ENCODE results near the gene NHS. TPM values are rescaled to one million over a fixed set of nuclear protein-coding genes. Genes with fewer than 3 reads are reported as not detected.

NHS gene
- total RNA-seq, 1 donor from 2014 or later: 27.8 TPM

GRCh38 chrX:17361620-17362019 is 13.4 kb upstream of the NHS start:
- Mint-ChIP-seq H3K4me1 (ENCODE audit: unreplicated experiment) (peaks cover 4% of the 10 kb centered on the region), H3K4me3 (no peak overlapping the region), H3K27ac (no peak overlapping the region), H3K27me3 (peaks cover 3% of the 10 kb centered on the region), H3K9me3 (no peaks in the 10 kb centered on the region), H3K36me3 (no peaks in the 10 kb centered on the region)
- DNase-seq (ENCODE audit: extremely low spot score, unreplicated experiment): no peak
- peak; percentile 69 for TF ChIP-seq CTCF (conservative IDR thresholded peaks at IDR 0.05)

- Mint-ChIP-seq H3K36me3 (no peaks in the 10 kb centered on the region), H3K9me3 (no peaks in the 10 kb centered on the region), H3K27ac (no peak overlapping the region), H3K4me1 (ENCODE audit: unreplicated experiment) (peaks cover 35% of the 10 kb centered on the region), H3K4me3 (no peak overlapping the region), H3K27me3 (peaks cover 12% of the 10 kb centered on the region)
- TF ChIP-seq CTCF (conservative IDR thresholded peaks at IDR 0.05): no peak
- DNase-seq (ENCODE audit: extremely low spot score, unreplicated experiment): no peak
Observed at GRCh38 chrX:17368002-17368401, 7.0 kb upstream of the NHS start.

- Mint-ChIP-seq H3K27ac (no peak overlapping the region), H3K9me3 (no peaks in the 10 kb centered on the region), H3K36me3 (no peaks in the 10 kb centered on the region), H3K4me1 (ENCODE audit: unreplicated experiment) (peaks cover 43% of the 10 kb centered on the region), H3K27me3 (peaks cover 21% of the 10 kb centered on the region), H3K4me3 (no peak overlapping the region)
- no peak for DNase-seq (ENCODE audit: extremely low spot score, unreplicated experiment)
- TF ChIP-seq CTCF (conservative IDR thresholded peaks at IDR 0.05): no peak
Observed at GRCh38 chrX:17369309-17369708, 5.7 kb upstream of the NHS start.

GRCh38 chrX:17370191-17370590 is 4.8 kb upstream of the NHS start:
- Mint-ChIP-seq H3K9me3 (no peaks in the 10 kb centered on the region), H3K4me1 (ENCODE audit: unreplicated experiment) (peaks cover 49% of the 10 kb centered on the region), H3K27ac (no peak overlapping the region), H3K27me3 (peaks cover 24% of the 10 kb centered on the region), H3K4me3 (no peak overlapping the region), H3K36me3 (no peaks in the 10 kb centered on the region)
- TF ChIP-seq CTCF (conservative IDR thresholded peaks at IDR 0.05): no peak
- no peak for DNase-seq (ENCODE audit: extremely low spot score, unreplicated experiment)

GRCh38 chrX:17372052-17372451 is 2.9 kb upstream of the NHS start:
- H3K4me3 Mint-ChIP-seq: no peak overlapping the region
- DNase-seq (ENCODE audit: extremely low spot score, unreplicated experiment): no peak
- no peak overlapping the region for H3K27ac Mint-ChIP-seq
- no peaks in the 10 kb centered on the region for H3K36me3 Mint-ChIP-seq
- H3K4me1 Mint-ChIP-seq (ENCODE audit: unreplicated experiment): peaks cover 49% of the 10 kb centered on the region
- H3K9me3 Mint-ChIP-seq: no peaks in the 10 kb centered on the region
- peaks cover 29% of the 10 kb centered on the region for H3K27me3 Mint-ChIP-seq
- TF ChIP-seq CTCF (conservative IDR thresholded peaks at IDR 0.05): no peak

GRCh38 chrX:17373337-17373736 is 1.7 kb upstream of the NHS start:
- Mint-ChIP-seq H3K27me3 (peaks cover 41% of the 10 kb centered on the region), H3K4me1 (ENCODE audit: unreplicated experiment) (peaks cover 44% of the 10 kb centered on the region), H3K36me3 (no peaks in the 10 kb centered on the region), H3K4me3 (no peak overlapping the region), H3K27ac (no peak overlapping the region), H3K9me3 (no peaks in the 10 kb centered on the region)
- DNase-seq (ENCODE audit: extremely low spot score, unreplicated experiment): no peak
- TF ChIP-seq CTCF (conservative IDR thresholded peaks at IDR 0.05): no peak

All from type B pancreatic cell (in vitro differentiated cells).